Stimulated activated CD4-positive, alpha-beta T cell treated with anti-CD3 and anti-CD28 coated beads, TNF-alpha, amount 100 ng/mL, for 4 hours (primary cell): ENCODE measurements around the gene PRKRIP1.
"Not testable (repeated sequence)": the region's sequence is repeated elsewhere in the genome, so short reads cannot be mapped to it uniquely, and the experiment has no call there.

Source experiments
- DNase-seq, 3 experiments: peaks; one replicate each; pipeline ENCODE4 v3.0.0-alpha.2; 2020; ENCODE audit warnings: low read depth in 3 of 3

Gene PRKRIP1

DNA sequence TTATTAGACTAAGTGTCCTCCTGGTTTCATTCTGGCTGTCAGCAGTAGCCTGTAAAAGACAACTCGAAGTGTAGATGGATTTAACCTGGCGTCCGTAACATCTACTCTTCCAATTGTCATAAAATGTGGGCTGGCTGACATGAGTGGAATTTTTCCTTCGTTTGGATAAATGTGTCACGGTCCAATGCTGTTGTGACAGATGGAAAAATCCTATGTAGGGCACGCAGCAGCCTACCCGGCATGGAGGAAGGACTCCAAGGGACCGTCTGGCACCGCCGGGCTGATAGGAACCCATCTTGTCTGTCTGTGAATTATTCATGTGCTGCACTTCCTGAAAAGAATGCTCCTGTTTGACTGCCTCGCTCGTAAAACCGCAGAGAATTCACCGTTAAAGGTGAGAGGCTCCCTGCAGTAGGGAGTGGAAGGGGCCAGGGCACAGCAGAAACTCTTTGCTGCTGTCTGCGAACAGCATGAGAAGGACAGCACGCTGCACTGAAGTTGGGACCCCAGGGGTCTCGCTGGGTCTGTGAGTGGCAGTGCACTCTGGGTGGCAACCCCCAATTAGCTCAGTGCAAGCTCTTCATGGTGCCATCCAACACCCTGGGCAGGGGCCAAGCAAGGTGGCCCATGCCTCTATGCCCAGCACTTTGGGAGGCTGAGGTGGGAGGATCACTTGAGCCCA lies 35.6 kb downstream of the PRKRIP1 start:
- peak; percentile 25 to 44 (median 38) for DNase-seq

DNA sequence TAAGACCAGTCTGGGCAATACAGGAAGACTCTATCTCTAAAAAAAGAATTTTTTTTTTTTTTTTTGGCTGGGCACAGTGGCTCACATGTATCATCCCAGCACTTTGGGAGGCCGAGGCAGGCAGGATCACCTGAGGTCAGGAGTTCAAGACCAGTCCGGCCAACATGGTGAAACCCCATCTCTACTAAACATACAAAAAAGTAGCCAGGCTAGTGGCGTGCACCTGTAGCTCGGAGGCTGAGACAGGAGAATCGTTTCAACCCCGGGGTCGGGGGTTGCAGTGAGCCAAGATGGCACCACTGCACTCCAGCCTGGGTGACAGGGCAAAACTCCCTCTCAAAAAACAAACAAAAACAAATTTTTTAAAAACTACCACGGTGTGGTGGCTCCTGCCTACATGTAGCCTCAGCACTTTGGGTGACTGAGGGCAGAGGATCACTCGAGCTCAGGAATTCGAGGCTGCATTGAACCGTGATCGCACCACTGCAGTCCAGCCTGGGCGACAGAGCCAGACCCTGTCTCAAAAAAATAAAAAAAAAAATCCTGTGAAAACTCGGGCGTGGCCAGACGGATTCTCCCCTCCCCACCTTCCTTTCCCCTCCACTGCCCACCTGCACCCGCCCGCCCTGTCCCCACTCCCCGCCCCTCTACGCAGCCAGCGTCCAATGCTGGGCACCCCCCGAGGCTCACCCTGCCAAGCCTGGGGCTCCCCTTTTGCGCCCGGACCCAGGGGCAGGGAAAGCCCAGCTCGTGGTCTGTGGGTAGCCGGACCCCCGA lies 36.5 kb downstream of the PRKRIP1 start:
- no peak for DNase-seq

DNA sequence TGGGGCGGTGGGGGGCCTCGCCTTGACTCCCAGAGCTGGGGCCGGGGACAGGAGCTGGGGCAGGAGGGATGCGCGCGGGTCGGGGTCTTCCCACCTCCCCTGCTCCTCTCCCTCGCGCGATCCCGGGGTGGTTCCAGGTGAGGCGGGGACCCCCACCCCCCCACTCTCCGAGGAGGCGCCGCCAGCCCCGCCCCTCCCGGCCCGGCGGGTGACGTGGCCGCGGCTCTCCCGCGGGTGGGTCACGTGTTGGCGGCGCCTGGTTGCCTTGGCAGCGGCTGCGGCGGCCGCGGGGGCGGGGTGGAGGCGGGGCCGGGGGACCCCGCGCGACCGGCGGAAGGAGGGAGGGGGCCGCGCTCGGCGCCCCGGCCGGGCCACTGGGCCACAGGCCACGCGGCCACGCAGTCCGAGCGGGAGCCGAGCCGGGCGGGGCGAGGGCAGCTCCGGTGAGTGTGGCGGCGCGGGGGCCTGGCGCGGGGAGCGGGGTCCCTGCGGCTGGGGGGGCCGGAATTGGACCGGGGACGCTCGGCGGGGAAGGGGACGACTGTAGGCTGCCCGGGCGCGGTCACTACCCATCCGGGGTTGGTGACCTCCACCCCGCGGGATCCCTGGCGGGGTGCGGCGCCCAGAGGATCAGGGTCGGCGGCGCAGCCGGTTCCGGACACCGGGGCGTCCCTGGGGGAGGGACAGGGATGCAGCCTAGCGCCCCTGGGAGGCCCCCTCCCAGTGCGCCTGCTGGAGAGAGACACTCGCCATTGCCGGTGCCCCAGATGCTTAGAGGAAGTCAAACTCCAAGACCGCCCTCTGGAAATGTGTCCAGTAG lies 37.3 kb downstream of the PRKRIP1 start, which contains the start of gene ORAI2:
ORAI2 (plus strand) TSS at position 357 of the 820 bp plus-strand sequence. CDS start 5,382 bp downstream, outside the sequence.
- DNase-seq: peak; percentile 82 to 86 (median 82)

DNA sequence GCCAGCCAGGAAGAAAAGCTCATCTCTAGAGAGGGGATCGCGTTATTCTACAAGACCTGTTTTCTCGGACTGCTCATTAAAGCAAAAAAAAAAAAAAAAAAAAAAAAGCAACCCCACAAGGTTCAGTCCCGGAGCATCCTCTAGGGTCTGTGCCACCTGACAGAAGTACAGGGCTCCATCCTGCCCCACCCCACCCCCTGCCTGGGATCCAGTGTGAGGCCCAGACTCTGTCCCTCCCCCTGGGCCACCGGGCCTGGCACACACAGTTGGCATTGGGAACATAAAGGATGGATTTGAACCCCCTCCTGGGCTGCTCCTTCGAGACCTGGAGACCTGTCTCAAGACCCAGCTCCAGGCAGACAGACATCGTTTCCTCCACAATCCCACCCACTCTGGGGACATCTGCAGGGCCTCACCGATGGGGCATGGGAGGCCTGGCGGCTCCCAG lies 37.9 kb downstream of the PRKRIP1 start:
- DNase-seq: no peak

DNA sequence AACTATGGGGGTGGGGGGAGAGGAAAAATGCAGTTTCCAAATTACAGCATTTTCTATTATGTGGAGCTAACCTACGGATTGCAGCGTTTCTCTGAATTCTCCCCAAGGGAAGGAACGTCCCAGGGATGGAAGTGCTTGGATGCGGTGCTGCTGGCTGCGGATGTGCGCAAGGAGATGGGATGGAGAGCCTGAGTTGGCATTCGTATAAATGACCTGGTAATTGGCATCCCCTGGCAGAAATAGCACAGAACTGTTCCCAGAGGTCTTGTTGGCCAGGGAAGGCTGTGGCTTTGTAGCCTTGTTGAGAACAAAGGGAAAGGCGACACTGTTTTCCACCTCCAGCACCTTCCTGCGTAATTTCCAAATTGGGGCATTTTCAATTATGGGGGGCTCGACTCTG lies 40.0 kb downstream of the PRKRIP1 start:
- DNase-seq: no peak

DNA sequence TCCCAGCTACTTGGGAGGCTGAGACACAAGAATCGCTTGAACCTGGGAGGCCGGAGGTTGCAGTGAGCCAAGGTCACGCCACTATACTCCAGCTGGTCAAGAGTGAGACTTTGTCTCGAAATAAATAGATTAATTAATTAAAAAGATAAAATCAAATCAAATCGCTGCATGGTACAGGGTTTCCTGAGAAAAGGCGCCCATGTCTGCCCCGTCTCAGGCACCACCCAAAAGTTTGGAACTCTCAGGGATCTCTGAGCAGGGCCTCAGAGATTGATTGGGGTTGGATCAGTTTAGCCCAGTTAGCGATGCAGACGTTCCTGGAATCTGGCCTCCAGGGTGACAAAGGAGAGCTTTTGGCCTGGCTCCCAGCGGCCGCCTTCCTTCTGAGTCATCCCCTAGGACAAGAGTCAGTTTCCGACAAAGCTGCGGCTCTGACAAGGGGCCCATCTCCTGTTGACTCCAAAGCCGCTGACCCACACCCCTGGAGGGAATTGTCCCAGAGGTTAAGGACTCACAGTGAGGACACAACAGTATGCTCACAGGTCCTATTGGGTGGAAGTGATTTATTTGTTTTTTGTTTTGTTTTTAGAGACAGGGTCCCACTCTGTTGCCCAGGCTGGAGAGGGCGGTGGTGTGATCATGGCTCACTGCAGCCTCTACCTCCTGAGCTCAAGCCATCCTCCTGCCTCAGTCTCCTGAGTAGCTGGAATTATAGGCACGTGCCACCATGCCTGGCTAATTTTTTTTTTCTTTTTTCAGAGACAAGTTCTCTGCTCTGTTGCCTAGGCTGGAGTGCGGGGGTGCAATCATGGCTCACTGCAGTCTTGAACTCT lies 44.0 kb downstream of the PRKRIP1 start:
- DNase-seq: no peak

DNA sequence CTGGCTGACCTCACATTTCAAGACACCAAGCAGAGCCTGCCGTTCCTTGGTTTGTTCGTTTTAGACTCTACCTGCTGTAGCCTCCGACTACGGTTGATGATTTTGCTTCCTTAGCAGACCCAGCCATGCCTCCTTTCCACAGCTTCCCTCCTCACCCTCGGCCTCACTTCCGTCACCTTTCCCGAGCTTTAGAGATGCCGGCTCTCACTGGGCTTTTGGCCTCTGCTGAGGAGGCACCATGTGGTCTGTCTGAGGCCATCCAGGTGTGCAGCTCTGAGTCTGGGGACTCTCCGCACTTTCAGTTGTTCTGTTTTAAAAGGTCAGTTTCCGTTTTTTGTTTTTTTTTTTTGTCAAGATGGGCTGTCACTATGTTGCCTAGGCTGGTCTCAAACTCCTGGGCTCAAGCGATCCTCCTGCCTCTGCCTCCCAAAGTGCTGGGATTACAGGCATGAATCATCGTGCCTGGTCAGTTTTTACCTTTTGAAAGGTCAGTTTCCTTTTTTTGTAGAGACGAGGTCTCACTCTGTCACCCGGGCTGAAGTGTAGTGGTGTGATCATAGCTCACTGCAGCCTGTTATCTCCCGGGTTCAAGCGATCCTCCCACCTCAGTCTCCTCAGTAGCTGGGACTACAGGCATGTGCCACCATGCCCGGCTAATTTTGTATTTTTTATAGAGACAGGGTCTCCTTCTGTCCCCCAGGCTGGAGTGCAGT lies 49.0 kb downstream of the PRKRIP1 start:
- no peak for DNase-seq

DNA sequence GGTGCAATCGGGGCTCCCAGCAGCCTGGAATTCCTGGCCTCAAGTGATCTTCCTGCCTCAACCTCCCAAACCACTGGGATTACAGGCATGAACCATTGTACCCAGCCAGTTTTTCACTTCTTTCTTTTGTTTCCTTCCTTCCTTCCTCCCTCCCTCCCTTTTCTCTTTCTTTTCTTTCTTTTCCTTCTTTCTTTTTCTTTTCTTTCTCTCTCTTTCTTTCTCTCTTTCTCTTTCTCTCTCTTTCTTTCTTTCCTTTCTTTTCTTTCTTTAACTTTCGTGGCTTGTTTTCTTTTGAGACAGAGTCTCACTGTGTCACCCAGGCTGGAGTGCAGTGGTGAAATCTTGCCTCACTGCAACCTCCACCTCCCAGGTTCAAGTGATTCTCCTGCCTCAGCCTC lies 49.5 kb downstream of the PRKRIP1 start:
- DNase-seq: no peak

DNA sequence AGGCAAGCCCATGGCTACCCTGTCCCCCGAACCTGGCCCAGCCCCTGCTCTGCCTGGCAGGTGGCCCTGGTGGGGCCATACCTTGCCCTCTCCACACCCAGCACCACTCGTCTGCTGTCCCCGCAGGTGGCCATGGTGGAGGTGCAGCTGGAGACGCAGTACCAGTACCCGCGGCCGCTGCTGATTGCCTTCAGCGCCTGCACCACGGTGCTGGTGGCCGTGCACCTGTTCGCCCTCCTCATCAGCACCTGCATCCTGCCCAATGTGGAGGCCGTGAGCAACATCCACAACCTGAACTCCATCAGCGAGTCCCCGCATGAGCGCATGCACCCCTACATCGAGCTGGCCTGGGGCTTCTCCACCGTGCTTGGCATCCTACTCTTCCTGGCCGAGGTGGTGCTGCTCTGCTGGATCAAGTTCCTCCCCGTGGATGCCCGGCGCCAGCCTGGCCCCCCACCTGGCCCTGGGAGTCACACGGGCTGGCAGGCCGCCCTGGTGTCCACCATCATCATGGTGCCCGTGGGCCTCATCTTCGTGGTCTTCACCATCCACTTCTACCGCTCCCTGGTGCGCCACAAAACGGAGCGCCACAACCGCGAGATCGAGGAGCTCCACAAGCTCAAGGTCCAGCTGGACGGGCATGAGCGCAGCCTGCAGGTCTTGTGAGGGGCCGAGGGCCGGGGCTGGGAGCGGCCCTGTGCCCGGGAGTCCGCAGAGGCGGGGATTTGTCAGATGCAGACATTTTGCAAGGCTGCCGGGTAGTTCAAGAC lies 50.4 kb downstream of the PRKRIP1 start:
- no peak for DNase-seq

DNA sequence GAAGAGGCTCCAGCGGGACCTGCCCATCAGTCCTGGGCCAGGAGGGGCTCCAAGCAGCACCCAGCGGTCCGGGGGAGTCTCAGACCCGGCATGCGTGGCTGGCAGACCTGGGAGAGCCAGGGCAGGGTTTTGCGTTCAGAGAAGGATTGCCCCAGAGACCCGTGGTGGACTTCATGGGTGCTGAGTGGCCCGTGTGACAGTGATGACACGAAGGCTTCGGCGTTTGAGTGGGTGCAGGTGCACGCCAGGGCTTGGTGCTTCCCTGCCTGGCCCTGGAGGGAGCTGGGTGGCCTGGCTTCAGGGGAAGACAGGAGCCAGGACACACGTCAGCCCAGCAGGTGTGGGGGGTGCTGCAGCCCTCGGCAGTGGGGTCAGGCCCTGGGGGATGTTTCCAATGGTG lies 51.1 kb downstream of the PRKRIP1 start:
- no peak for DNase-seq

DNA sequence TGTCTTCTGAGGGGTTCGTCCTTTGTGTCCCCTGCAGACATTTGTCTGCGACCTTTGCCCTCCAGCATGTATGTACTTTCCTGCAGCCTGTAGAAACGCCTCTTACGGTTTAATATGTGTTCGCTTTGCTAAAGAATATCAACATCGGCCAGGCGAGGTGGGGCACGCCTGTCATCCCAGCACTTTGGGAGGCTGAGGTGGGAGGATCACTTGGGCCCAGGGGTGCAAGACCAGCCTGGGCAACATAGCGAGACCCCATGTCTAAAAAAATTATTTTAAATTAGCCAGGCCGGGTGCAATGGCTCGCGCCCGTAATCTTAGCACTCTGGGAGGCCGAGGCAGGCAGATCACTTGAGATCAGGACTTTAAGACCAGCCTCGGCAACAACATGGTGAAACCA lies 53.0 kb downstream of the PRKRIP1 start:
- no peak for DNase-seq

DNA sequence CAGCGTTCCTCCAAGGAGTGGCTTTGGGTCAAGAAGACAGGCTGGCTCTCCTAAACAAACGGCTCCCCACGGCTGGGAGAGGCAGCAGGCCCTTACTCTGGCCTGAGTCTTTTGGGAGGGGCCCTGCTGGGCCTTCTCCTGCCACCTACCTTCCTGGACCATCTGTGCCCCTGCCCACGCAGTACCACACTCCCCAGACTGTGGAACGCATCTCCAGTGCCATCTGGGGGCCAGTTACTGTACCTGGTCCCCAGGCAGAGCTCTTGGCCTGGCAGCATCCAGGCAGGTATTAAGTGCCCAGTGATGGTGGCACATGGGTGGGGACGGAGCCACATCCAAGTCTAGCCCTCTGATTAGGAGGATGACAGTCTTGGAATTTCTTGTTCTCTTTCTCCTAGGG lies 54.1 kb downstream of the PRKRIP1 start:
- DNase-seq: peak in 2 of 3 experiments; percentile 29 to 34

DNA sequence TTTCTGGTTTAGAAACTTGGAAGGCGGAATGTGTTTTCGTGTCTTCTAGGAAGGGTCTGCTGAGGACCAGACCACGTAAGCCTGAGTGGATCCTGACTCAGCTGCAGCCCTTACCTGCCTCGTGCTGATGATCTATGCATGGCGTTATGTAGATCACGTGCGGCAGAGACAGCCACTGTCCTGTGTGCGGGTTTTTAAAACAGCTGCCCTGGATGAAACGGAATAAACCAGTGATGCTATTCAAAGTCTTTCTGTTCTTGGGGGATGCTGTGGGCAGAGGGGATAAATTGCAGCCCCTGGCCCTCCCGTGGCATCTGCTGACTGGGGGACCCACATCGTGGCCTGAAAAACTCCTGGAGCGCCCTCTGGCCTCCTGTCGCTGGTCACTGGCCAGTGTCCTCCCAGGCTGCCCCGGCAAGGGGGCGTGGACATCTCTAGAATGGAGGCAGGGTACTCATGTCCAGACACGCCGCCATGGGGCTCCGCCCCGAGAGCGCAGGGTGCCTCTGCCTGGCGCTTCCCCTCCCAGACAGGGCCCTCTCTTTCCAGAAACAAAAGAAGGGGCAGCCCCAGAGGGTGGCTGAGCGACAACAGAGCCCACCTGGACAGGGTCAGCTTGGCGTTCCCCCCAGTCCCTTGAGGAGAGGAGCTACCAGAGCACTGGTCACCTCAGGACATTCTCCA lies 55.4 kb downstream of the PRKRIP1 start:
- DNase-seq: no peak

DNA sequence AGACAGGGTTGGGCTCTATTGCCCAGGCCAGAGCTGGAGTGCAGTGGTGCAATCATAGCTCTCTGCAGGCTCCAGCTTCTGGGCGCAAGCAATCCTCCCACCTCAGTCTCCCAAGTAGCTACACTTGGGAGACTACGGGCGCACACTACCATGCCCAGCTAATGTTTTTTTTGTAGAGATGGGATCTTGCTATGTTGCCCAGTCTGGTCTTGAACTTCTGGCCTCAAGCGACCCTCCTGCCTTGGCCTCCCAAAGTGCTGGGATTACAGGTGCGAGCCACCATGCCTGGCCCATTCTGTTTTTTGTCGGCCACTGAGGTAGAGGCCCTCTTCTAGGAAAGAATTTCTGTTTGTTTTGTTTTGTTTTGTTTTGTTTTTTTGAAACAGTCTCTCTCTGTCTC lies 56.3 kb downstream of the PRKRIP1 start:
- no peak for DNase-seq

DNA sequence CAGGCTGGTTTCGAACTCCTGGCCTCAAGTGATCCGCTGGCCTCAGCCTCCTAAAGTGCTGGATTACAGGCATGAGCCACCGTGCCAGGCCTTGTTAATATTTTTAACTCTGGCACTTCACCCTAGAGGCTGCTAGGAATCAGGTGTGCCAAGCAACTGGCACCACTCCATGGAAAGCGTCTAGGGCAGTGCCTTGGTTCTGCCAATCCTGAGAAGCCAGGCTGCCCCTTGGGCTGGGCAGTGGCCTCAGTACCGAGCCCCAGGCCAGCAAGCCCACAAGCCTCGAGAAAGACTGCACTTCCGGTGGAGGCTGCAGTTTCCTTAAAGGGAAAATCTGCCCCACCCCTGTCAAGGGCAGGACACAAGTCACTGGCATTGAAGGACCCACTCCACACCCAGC lies 57.2 kb downstream of the PRKRIP1 start:
- DNase-seq: no peak

DNA sequence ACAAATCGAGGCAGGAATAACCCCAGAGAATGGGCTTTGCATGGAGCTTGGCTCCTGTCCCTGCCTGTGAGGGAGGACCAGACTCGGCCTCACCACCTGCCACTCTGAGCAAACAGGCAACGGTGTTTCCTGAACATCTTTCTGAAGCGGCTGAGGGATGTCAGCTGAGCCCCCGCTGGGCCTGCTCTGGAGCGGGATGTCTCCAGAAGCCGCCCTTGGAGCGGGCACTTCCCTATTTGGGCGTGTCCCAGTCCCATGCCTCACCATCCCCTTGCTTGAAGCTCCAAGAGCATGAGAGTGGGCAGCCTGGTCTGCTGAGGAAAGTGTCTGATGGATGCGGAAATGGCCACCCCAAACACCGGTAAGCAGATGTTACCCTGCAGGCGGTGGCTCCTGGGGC lies 58.3 kb downstream of the PRKRIP1 start:
- DNase-seq: no peak

DNA sequence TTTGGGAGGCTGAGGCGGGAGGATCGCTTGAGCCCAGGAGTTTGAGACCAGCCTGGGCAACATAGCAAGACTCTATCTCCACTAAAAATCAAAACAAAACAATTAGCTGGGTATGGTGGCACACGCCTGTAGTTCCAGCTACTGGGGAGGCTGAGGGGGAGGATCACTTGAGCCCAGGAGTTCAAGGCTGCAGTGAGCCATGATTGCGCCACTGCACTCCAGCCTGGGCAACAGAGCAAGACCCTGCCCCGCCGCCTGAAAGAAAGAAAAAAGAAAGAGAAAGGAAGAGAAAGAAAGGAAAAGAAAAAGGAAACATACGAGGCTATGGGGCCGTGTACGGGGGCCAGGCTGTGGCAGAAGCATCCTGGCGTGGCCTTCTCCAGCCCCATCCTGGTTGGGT lies 58.8 kb downstream of the PRKRIP1 start:
- DNase-seq: not testable (repeated sequence)

DNA sequence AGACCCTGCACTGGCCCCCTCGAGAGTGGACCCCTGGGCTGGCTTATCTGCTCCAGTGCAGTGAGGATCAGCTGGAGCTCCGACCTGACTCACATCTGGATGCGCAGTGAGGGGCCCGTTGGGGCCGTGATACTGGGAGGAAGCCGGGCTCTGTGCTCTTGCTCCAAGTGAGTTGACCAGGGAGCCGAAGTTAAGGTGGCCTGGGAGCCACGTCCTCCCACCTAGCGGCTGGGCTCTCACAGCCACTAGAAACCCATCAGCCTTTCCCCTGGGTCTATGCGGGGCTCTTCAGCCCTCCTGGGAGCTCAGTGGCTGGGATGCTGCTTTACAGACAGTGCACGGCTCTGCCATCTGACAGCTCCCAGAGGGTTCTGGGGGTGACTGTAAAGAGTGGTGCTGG lies 59.4 kb downstream of the PRKRIP1 start:
- no peak for DNase-seq

DNA sequence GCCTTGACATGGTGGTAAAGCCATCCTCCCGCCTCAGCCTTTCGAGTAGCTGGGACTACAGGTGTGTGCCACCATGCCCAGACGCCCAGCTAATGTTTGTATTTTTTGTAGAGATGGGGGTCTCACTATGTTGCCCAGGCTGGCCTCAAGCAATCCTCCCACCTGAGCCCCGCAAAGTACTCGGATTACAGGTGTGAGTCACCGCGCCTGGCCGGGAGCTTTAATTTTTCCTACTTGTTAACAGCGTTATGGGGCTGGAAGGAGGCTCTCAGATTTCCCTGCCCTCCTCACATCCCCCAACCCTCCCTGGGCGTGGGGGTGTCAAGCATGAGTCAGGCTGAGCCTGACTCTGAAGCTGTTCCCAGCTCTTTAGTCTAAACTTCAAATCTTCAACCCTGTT lies 60.2 kb downstream of the PRKRIP1 start:
- DNase-seq: no peak
